ENCODE results near the gene ANKRD23.
"Not testable (repeated sequence)": the region's sequence is repeated elsewhere in the genome, so short reads cannot be mapped to it uniquely, and the experiment has no call there.

Gene ANKRD23

DNA sequence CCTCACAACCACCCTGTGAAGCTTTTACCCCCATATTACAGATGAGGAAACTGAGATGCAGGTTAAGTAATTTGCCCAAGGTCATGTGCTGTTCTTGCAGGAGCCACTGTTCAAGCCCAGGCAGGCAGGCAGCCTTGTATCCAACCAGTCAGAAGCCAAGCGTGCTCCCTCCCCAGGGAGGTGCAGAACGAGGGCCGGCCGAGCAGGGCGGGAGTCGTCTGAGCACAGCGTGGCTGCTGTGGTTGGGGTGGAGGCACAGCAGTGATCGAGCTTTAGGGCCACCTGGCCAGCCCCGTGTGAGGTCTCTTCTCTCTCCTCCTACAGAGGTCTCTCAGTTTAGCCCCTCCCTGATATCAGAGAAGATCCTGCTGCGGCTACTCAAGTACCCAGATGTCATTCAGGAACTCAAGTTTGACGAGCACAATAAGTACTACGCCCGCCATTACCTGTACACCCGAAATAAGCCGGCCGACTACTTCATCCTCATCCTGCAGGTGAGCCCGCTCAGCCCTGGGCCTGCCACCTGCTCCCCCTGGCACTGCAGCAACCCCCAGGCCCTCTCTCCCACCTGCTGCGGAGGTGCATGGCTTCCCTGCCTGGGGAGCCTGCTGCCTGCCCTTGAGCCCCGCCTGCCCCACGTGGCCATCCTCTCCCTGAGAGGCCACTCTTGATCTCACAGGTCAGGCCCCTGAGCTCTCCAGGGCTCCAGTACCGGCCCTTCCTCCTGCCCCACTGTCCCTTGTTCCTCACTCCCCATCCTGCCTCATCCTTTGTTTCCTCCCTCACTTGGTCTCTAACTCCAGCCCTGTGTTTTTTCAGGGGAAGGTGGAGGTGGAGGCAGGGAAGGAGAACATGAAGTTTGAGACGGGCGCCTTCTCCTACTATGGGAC lies 44.8 kb downstream of the ANKRD23 start:
- DNase-seq (ENCODE audit: low spot score) = no peak

DNA sequence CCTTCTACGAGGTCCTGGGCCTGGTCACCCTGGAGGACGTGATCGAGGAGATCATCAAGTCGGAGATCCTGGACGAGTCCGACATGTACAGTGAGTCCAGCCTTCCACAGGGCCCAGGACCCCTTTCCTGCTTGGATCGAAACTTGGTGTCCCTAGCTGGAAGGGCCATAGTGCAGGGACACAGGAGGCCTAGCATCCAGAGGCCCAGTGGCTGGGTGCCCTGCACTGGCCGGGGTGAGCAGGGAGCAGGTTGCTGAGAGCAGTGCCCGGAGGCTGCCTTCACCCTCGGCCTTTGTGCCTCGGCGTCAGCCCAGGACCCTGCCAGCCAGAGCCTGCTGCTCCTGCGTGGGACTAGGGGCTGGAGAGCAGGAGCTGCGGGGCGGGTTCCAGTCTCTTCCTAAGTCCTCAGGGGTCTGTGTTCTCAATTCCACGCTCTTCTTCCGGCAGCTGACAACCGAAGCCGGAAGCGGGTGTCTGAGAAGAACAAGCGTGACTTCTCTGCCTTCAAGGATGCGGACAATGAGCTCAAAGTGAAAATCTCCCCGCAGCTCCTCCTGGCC lies 46.7 kb downstream of the ANKRD23 start:
- no peak for DNase-seq (ENCODE audit: low spot score)

DNA sequence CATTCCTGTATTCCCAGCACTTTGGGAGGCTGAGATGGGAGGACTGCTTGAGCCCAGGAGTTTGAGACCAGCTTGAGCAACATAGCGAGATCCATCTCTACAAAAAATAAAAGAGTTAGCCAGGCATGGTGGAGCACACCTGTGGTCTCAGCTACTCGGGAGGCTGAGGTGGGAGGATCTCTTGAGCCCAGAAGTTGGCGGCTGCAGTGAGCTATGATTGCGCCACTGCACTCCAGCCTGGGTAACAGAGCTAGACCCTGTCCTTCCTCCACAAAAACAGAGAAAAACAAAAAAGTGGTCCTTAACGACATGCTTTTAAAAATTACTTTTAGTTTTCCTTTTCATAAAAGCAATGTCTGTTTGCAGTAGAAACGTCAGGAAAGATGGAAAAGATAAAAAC lies 47.3 kb downstream of the ANKRD23 start:
- DNase-seq (ENCODE audit: low spot score) = not testable (repeated sequence)

DNA sequence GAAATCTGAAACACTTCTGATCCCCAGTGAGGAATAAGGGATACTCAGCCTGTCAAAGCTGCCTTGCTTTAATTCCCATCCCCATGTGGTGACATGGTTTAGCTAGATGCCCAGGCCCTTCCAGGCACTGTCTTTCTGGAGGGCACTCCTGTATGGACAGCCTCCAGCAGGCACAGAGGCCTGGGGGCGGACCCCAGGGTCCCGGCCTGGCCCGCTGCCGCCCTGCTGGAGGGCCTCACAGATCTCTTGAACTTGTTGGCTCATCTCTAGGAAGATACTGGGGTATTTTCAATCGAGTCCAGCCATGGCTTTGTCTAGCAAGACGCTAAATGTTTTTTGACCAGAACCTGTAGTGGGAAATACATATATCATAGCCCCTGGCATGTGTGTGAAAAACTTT lies 48.7 kb downstream of the ANKRD23 start:
- DNase-seq (ENCODE audit: low spot score) = no peak

- no peak for DNase-seq (ENCODE audit: low spot score)
Observed at GRCh38 chr2:96792772-96793749, 50.8 kb downstream of the ANKRD23 start.

GRCh38 chr2:96789245-96789617 lies 54.6 kb downstream of the ANKRD23 start:
- no peak for DNase-seq (ENCODE audit: low spot score)

DNA sequence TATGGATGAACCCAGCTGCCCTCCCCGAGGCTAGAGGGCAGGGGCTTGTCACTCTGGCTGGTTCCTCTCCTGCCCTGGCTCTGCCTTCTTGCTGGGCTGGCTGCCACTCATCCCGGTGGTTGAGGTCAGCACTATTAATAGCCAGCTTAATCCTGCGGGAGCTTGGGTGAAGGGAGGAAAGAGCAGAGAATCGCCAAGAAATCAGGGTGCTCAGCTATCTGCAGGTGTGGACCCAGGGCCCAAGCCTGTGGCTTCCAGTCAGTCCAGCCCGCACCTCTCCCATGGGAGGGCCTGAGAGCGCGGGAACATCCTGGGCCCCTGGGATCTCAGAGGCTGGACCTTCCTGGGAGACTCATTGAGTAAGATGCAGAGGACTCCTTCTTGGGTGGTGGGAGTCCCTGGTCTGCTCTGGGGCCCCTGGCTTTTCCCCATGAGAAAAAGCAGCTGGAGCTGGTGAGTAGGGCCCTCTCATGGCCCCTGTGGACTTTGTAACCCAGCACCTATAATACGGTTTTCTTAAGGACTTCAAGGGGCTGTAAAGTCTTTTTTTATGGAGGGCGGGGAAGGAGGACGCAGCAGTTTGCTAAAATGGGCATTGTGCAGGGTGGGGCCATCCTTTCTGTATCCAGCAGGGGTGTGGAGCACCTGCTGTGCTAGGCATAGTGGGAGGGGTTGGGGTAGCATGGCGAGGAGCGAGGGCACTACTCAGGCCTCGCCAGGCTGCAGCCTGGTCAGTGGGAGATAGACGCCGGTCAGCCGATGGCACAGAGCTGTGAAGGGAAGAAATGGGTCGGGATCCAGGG lies 55.2 kb downstream of the ANKRD23 start:
- no peak for DNase-seq (ENCODE audit: low spot score)
